Right lobe of liver (tissue), 4 donors: ENCODE data around the gene SUV39H1.

Experiments used
- POLR2A ChIP-seq: fragments of 450-650 bp; IDR thresholded peaks from one replicate; pipeline ENCODE4 v1.6.1; 2017; ENCODE audit warnings: antibody characterized with exemption, mild to moderate bottlenecking
- TF ChIP-seq, protein P1 (sequence below), 4 donors: fragments of 200-600 bp in 3 of 4; fragments of 450-650 bp in 1 of 4; IDR thresholded peaks; one replicate each; pipeline versions ENCODE4 v1.5.1 to v1.8.0; 2016 to 2022; ENCODE audit warnings: antibody characterized with exemption in 4 of 4, mild to moderate bottlenecking in 2 of 4
- donor health status: DM: no; HTN: no; CAD: no.
- donor health status: DM: no; HTN: no; CAD: no.
- donor health status: DM: no; HTN: yes; CAD: no.

DNA sequence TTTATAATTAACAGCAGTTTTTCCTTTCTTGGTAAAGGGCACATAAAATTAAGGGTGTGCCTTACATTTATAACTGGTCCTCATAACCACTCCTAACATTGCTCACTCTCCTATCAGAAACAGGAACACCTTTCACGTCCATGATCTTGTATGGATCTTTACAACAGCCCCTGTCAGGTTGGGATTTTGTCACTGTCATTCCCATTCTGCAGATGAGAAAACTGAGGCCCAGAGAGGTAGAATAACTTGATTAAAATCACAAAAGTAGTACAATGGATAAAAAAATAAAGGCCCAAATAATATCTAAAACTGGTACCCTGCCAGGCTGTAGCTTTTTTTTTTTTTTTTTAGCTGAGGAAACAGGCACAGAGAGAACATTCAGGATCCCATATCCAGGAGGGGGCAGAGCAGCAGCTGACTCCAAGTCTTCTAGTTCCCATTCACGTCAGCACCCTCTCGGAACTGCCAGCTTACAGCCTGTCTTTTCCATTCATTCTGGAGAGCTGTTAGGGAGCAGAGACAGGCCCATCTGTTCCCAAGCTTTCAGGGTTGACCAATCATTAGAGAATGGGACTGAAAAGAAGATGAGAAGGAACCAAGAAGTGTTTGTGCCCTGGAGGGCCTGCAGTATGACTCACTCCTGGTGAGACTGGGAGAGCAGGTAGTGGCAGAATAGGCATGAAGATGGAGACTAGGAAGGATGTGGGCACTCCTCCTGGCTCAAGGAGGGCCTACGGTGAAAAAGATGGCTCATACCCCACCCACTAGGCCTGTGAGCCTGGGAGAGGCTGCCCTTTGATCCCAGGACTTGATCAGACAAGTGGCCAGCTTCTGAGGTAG, 7.3 kb downstream of the SUV39H1 start:
- TF ChIP-seq, protein P1, sequence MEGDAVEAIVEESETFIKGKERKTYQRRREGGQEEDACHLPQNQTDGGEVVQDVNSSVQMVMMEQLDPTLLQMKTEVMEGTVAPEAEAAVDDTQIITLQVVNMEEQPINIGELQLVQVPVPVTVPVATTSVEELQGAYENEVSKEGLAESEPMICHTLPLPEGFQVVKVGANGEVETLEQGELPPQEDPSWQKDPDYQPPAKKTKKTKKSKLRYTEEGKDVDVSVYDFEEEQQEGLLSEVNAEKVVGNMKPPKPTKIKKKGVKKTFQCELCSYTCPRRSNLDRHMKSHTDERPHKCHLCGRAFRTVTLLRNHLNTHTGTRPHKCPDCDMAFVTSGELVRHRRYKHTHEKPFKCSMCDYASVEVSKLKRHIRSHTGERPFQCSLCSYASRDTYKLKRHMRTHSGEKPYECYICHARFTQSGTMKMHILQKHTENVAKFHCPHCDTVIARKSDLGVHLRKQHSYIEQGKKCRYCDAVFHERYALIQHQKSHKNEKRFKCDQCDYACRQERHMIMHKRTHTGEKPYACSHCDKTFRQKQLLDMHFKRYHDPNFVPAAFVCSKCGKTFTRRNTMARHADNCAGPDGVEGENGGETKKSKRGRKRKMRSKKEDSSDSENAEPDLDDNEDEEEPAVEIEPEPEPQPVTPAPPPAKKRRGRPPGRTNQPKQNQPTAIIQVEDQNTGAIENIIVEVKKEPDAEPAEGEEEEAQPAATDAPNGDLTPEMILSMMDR (IDR thresholded peaks at IDR 0.05): no peak
- no peak for TF ChIP-seq POLR2A
